ENCODE results near the gene DHDDS. TPM values are rescaled to one million over a fixed set of nuclear protein-coding genes. Genes with fewer than 3 reads are reported as not detected.

The DHDDS gene
- total and polyA plus RNA-seq, 2 of the 13 experiments (the other 11 are each of a cell fraction or from before 2014, with no cell fraction given): 18.9 to 28.3 TPM

DNA sequence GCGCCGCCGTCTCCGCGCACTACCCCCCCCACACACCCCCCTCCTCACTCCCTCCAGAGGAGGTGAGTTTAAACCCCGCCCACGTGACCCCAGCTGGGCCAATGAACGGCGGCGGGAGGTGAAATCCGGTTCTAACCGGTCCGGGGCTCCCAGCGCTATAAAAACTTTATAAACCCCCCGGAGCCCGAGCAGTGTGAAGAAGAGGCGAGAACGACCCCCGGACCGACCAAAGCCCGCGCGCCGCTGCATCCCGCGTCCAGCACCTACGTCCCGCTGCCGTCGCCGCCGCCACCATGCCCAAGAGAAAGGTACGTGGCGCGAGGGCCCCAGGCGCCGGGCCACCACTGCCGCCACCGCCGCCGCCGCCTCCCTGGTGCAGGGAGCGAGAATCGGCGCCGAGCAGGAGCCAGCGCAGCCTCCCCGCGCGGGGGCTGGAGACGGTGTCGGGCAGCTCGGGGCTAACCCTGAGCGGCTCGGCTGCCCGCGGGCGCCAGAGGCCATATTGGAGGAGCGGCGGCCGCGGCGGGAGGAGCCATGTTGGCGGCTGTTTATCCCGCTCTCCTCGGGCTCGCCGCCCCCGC, 40.3 kb downstream of the DHDDS start, which contains the start of gene HMGN2 (continued):
- TF ChIP-seq, protein P1, sequence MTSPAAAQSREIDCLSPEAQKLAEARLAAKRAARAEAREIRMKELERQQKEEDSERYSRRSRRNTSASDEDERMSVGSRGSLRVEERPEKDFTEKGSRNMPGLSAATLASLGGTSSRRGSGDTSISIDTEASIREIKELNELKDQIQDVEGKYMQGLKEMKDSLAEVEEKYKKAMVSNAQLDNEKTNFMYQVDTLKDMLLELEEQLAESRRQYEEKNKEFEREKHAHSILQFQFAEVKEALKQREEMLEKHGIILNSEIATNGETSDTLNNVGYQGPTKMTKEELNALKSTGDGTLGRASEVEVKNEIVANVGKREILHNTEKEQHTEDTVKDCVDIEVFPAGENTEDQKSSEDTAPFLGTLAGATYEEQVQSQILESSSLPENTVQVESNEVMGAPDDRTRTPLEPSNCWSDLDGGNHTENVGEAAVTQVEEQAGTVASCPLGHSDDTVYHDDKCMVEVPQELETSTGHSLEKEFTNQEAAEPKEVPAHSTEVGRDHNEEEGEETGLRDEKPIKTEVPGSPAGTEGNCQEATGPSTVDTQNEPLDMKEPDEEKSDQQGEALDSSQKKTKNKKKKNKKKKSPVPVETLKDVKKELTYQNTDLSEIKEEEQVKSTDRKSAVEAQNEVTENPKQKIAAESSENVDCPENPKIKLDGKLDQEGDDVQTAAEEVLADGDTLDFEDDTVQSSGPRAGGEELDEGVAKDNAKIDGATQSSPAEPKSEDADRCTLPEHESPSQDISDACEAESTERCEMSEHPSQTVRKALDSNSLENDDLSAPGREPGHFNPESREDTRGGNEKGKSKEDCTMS (CRISPR knock-in tag; conservative IDR thresholded peaks at IDR 0.05): no peak
- TF ChIP-seq FOXP1 (IDR thresholded peaks at IDR 0.05) (no peak), FOXP1 (CRISPR knock-in tag; IDR thresholded peaks at IDR 0.05) (no peak), HDAC6 (IDR thresholded peaks at IDR 0.05; ENCODE audit: low read depth, low read length) (no peak), GATAD2A (CRISPR knock-in tag; IDR thresholded peaks at IDR 0.05) (no peak), MTF1 (CRISPR knock-in tag; IDR thresholded peaks at IDR 0.05) (no peak), TCF12 (IDR thresholded peaks at IDR 0.05) (no peak), TCF12 (CRISPR knock-in tag; IDR thresholded peaks at IDR 0.05) (no peak), SIX4 (CRISPR knock-in tag; IDR thresholded peaks at IDR 0.05) (no peak), HNRNPL (IDR thresholded peaks at IDR 0.05; ENCODE audit: low read depth, low read length) (0 out of 2 replicates have a peak, but pooled peaks have one; percentile 14), ZNF746 (CRISPR knock-in tag; IDR thresholded peaks at IDR 0.05) (no peak), GABPB1 (CRISPR knock-in tag; IDR thresholded peaks at IDR 0.05) (no peak), KDM2A (CRISPR knock-in tag; IDR thresholded peaks at IDR 0.05; ENCODE audit: borderline replicate concordance, low read depth) (peak; percentile 32; the same call in 1 of the 2 replicates), RFXANK (CRISPR knock-in tag; IDR thresholded peaks at IDR 0.05) (no peak)
- TF ChIP-seq, protein P2, sequence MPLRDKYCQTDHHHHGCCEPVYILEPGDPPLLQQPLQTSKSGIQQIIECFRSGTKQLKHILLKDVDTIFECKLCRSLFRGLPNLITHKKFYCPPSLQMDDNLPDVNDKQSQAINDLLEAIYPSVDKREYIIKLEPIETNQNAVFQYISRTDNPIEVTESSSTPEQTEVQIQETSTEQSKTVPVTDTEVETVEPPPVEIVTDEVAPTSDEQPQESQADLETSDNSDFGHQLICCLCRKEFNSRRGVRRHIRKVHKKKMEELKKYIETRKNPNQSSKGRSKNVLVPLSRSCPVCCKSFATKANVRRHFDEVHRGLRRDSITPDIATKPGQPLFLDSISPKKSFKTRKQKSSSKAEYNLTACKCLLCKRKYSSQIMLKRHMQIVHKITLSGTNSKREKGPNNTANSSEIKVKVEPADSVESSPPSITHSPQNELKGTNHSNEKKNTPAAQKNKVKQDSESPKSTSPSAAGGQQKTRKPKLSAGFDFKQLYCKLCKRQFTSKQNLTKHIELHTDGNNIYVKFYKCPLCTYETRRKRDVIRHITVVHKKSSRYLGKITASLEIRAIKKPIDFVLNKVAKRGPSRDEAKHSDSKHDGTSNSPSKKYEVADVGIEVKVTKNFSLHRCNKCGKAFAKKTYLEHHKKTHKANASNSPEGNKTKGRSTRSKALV (CRISPR knock-in tag; IDR thresholded peaks at IDR 0.05): no peak
- TF ChIP-seq, protein P3, sequence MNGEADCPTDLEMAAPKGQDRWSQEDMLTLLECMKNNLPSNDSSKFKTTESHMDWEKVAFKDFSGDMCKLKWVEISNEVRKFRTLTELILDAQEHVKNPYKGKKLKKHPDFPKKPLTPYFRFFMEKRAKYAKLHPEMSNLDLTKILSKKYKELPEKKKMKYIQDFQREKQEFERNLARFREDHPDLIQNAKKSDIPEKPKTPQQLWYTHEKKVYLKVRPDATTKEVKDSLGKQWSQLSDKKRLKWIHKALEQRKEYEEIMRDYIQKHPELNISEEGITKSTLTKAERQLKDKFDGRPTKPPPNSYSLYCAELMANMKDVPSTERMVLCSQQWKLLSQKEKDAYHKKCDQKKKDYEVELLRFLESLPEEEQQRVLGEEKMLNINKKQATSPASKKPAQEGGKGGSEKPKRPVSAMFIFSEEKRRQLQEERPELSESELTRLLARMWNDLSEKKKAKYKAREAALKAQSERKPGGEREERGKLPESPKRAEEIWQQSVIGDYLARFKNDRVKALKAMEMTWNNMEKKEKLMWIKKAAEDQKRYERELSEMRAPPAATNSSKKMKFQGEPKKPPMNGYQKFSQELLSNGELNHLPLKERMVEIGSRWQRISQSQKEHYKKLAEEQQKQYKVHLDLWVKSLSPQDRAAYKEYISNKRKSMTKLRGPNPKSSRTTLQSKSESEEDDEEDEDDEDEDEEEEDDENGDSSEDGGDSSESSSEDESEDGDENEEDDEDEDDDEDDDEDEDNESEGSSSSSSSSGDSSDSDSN (CRISPR knock-in tag; IDR thresholded peaks at IDR 0.05): no peak; the same call in 1 of the 2 replicates
- TF ChIP-seq, protein P4, sequence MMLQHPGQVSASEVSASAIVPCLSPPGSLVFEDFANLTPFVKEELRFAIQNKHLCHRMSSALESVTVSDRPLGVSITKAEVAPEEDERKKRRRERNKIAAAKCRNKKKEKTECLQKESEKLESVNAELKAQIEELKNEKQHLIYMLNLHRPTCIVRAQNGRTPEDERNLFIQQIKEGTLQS (CRISPR knock-in tag; IDR thresholded peaks at IDR 0.05): no peak
- TF ChIP-seq, protein P5, sequence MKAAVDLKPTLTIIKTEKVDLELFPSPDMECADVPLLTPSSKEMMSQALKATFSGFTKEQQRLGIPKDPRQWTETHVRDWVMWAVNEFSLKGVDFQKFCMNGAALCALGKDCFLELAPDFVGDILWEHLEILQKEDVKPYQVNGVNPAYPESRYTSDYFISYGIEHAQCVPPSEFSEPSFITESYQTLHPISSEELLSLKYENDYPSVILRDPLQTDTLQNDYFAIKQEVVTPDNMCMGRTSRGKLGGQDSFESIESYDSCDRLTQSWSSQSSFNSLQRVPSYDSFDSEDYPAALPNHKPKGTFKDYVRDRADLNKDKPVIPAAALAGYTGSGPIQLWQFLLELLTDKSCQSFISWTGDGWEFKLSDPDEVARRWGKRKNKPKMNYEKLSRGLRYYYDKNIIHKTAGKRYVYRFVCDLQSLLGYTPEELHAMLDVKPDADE (CRISPR knock-in tag; IDR thresholded peaks at IDR 0.05): no peak
- TF ChIP-seq, protein P6, sequence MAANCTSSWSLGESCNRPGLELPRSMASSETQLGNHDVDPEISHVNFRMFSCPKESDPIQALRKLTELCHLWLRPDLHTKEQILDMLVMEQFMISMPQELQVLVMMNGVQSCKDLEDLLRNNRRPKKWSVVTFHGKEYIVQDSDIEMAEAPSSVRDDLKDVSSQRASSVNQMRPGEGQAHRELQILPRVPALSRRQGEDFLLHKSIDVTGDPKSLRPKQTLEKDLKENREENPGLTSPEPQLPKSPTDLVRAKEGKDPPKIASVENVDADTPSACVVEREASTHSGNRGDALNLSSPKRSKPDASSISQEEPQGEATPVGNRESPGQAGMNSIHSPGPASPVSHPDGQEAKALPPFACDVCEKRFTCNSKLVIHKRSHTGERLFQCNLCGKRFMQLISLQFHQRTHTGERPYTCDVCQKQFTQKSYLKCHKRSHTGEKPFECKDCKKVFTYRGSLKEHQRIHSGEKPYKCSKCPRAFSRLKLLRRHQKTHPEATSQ (CRISPR knock-in tag; IDR thresholded peaks at IDR 0.05; ENCODE audit: borderline replicate concordance): peak; percentile 75; the same call in 1 of the 2 replicates
- TF ChIP-seq, protein P7, sequence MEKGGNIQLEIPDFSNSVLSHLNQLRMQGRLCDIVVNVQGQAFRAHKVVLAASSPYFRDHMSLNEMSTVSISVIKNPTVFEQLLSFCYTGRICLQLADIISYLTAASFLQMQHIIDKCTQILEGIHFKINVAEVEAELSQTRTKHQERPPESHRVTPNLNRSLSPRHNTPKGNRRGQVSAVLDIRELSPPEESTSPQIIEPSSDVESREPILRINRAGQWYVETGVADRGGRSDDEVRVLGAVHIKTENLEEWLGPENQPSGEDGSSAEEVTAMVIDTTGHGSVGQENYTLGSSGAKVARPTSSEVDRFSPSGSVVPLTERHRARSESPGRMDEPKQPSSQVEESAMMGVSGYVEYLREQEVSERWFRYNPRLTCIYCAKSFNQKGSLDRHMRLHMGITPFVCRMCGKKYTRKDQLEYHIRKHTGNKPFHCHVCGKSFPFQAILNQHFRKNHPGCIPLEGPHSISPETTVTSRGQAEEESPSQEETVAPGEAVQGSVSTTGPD (CRISPR knock-in tag; IDR thresholded peaks at IDR 0.05): no peak
